ENCODE data around the gene GLYR1. TPM values are rescaled to one million over a fixed set of nuclear protein-coding genes. Genes with fewer than 3 reads are reported as not detected.

The GLYR1 gene
- total RNA-seq, 1 donor from 2014 or later = 42.0 TPM

- no peak for DNase-seq
Observed at GRCh38 chr16:4805231-4805630, 41.9 kb downstream of the GLYR1 start.

GRCh38 chr16:4803898-4804762, 43.0 kb downstream of the GLYR1 start:
- DNase-seq = no peak

GRCh38 chr16:4803401-4803844, 43.7 kb downstream of the GLYR1 start:
- peak; percentile 11 for DNase-seq

- peak; percentile 96 for DNase-seq
Observed at GRCh38 chr16:4802659-4803287, 44.3 kb downstream of the GLYR1 start.

- peak; percentile 70 for DNase-seq
Observed at GRCh38 chr16:4801962-4802658, 45.0 kb downstream of the GLYR1 start, which contains the start of gene ROGDI. TSS of gene ROGDI (minus strand) at chr16:4802633. CDS start at chr16:4802571, 62 bp downstream.

- DNase-seq = no peak
Observed at GRCh38 chr16:4801051-4801961, 45.8 kb downstream of the GLYR1 start.

- DNase-seq = peak; percentile 21
Observed at GRCh38 chr16:4800290-4801041, 46.6 kb downstream of the GLYR1 start.

- DNase-seq = no peak
Observed at GRCh38 chr16:4799171-4799855, 47.8 kb downstream of the GLYR1 start.

GRCh38 chr16:4798456-4798855, 48.6 kb downstream of the GLYR1 start:
- DNase-seq = no peak

- no peak for DNase-seq
Observed at GRCh38 chr16:4797805-4798252, 49.3 kb downstream of the GLYR1 start.

GRCh38 chr16:4796982-4797804, 49.9 kb downstream of the GLYR1 start:
- DNase-seq = no peak

- DNase-seq = no peak
Observed at GRCh38 chr16:4795828-4796572, 51.1 kb downstream of the GLYR1 start.

GRCh38 chr16:4795181-4795827, 51.8 kb downstream of the GLYR1 start, which contains the start of gene SMIM22:
TSS of gene SMIM22 (plus strand) at chr16:4795369. CDS start at chr16:4795735, 366 bp downstream.
- DNase-seq = no peak

- DNase-seq = no peak
Observed at GRCh38 chr16:4792951-4793513, 54.1 kb downstream of the GLYR1 start.

GRCh38 chr16:4790871-4791270, 56.2 kb downstream of the GLYR1 start:
- no peak for DNase-seq

GRCh38 chr16:4790261-4790660, 56.8 kb downstream of the GLYR1 start:
- DNase-seq = no peak

GRCh38 chr16:4788910-4789309, 58.2 kb downstream of the GLYR1 start:
- no peak for DNase-seq

GRCh38 chr16:4788489-4788889, 58.6 kb downstream of the GLYR1 start:
- no peak for DNase-seq

All from tongue (tissue), 2 donors.